K562 (cell line): ENCODE results near the gene PRXL2A. TPM values are rescaled to one million over a fixed set of nuclear protein-coding genes. Genes with fewer than 3 reads are reported as not detected.

Experiments used
- C11orf30 ChIP-seq: fragments of 450-650 bp; IDR thresholded peaks from 2 replicates; pipeline ENCODE4 v1.6.1; 2016; ENCODE audit warnings: low read depth, mild to moderate bottlenecking
- CBX1 ChIP-seq: sonication (generic); IDR thresholded peaks from 2 replicates; pipeline ENCODE4 v1.6.1; 2016; ENCODE audit warnings: antibody characterized with exemption, low read depth, mild to moderate bottlenecking
- CC2D1A ChIP-seq: fragments of 450-650 bp; IDR thresholded peaks from 2 replicates; pipeline ENCODE4 v1.6.1; 2017; ENCODE audit warnings: mild to moderate bottlenecking
- CEBPB ChIP-seq: fragments of 450-650 bp; IDR thresholded peaks from 2 replicates; pipeline ENCODE4 v1.6.1; 2016; ENCODE audit warnings: missing genetic modification characterization, missing compliant biosample characterization
- FOXK1 ChIP-seq: sonication (generic); formaldehyde crosslinking; IDR thresholded peaks from 2 replicates; pipeline ENCODE4 v1.8.0; 2022; ENCODE audit warnings: missing genetic modification reagents, mild to moderate bottlenecking, borderline replicate concordance
- HDAC1 ChIP-seq, 2 experiments: fragments of 450-650 bp; IDR thresholded peaks; 2 replicates each; pipeline ENCODE4 v1.6.1; 2016 to 2017; ENCODE audit warnings: inconsistent platforms in 1 of 2, mild to moderate bottlenecking in 1 of 2, moderate library complexity in 1 of 2
- MCM3 ChIP-seq: fragments of 450-650 bp; IDR thresholded peaks from 2 replicates; pipeline ENCODE4 v1.6.1; 2016
- MEF2D ChIP-seq: conservative IDR thresholded peaks from 2 replicates; pipeline ENCODE4 v1.6.1; 2016; ENCODE audit warnings: low read depth, missing genetic modification characterization, missing compliant biosample characterization
- PBX2 ChIP-seq, 2 experiments: IDR thresholded peaks in 1 of 2; conservative IDR thresholded peaks in 1 of 2; 2 replicates each; pipeline ENCODE4 v1.6.1; 2016; ENCODE audit warnings: low read depth in 2 of 2, mild to moderate bottlenecking in 1 of 2, missing compliant biosample characterization in 1 of 2, missing genetic modification characterization in 1 of 2, moderate library complexity in 1 of 2
- REST ChIP-seq, 2 experiments: fragments of 450-650 bp; formaldehyde crosslinking in 1 of 2; IDR thresholded peaks; 2 replicates each; pipeline versions ENCODE4 v1.4.0 to v1.6.1; 2014 to 2020; ENCODE audit warnings: mild to moderate bottlenecking in 2 of 2, borderline replicate concordance in 1 of 2, low read depth in 1 of 2
- STAT5A ChIP-seq: IDR thresholded peaks from 2 replicates; pipeline ENCODE4 v1.6.1; 2012; ENCODE audit warnings: low read length, inconsistent platforms, borderline replicate concordance
- ZNF143 ChIP-seq: sonication (generic); formaldehyde crosslinking; IDR thresholded peaks from 2 replicates; pipeline ENCODE4 v1.9.0; 2022; ENCODE audit warnings: mild to moderate bottlenecking, missing genetic modification reagents
- polyA plus RNA-seq, 8 experiments: library from polyadenylated mRNA; depleted of rRNA in 4 of 8; stranded (reverse) in 5 of 8; unstranded in 3 of 8; fragments of >200 nt; fragmentation: Nextera tagmentation in 2 of 8; fragmentation: Illumina TruSeq in 1 of 8; extraction: Ambion mirVana in 2 of 8; extraction: Trizol in 1 of 8; gene quantifications; 2 replicates each; pipeline versions ENCODE4 v1.2.1 to v1.2.3, GENCODE V29; 2011 to 2014; ENCODE audit warnings: inconsistent platforms in 1 of 8, missing spikeins in 1 of 8
- total RNA-seq, 7 experiments: library from RNA; depleted of rRNA in 6 of 7; stranded (reverse); fragments of >200 nt in 6 of 7; fragmentation: Illumina TruSeq in 2 of 7; extraction: Trizol in 2 of 7; gene quantifications; 2 replicates each; pipeline versions ENCODE4 v1.2.1 to v1.2.3, GENCODE V29; 2011 to 2021; ENCODE audit warnings: low replicate concordance in 1 of 7
- TF ChIP-seq, protein P1 (sequence below): fragments of 200-800 bp; sonication (Bioruptor generic); IDR thresholded peaks from 2 replicates; pipeline ENCODE4 v1.6.1; 2017; ENCODE audit warnings: missing genetic modification characterization, missing compliant biosample characterization
- TF ChIP-seq, protein P2 (sequence below): fragments of 200-800 bp; sonication (Bioruptor generic); IDR thresholded peaks from 2 replicates; pipeline ENCODE4 v1.6.1; 2017; ENCODE audit warnings: missing genetic modification characterization, missing compliant biosample characterization

Gene PRXL2A
- total and polyA plus RNA-seq, 9 of the 15 experiments (the other 6 are each of a cell fraction or from before 2014, with no cell fraction given), result 0.14 to 1.2 (median 0.75) TPM

DNA sequence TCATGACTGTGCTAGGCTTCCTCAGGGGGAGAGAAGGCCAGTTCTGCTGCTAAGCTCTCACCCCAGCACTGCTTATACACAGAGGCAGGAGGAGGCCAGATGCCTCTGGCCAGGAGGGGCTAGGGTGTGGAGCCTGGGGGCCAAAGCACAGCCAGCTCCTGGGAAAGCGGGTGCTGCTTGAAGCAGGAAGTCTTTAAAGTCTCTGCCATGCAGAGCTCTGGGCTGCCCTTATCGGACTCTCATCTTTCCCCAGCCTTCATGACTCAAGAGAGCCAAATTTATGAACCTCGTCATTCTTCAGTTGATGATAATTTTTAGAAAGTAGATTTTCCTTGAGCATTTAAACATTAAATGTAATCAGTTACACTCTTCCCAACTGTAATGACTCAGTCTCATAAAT lies 34.5 kb downstream of the PRXL2A start (continued):
- TF ChIP-seq, protein P1, sequence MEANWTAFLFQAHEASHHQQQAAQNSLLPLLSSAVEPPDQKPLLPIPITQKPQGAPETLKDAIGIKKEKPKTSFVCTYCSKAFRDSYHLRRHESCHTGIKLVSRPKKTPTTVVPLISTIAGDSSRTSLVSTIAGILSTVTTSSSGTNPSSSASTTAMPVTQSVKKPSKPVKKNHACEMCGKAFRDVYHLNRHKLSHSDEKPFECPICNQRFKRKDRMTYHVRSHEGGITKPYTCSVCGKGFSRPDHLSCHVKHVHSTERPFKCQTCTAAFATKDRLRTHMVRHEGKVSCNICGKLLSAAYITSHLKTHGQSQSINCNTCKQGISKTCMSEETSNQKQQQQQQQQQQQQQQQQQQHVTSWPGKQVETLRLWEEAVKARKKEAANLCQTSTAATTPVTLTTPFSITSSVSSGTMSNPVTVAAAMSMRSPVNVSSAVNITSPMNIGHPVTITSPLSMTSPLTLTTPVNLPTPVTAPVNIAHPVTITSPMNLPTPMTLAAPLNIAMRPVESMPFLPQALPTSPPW (CRISPR knock-in tag), result 0 out of 2 replicates have a peak, but pooled peaks have one; percentile 4
- TF ChIP-seq, protein P2, sequence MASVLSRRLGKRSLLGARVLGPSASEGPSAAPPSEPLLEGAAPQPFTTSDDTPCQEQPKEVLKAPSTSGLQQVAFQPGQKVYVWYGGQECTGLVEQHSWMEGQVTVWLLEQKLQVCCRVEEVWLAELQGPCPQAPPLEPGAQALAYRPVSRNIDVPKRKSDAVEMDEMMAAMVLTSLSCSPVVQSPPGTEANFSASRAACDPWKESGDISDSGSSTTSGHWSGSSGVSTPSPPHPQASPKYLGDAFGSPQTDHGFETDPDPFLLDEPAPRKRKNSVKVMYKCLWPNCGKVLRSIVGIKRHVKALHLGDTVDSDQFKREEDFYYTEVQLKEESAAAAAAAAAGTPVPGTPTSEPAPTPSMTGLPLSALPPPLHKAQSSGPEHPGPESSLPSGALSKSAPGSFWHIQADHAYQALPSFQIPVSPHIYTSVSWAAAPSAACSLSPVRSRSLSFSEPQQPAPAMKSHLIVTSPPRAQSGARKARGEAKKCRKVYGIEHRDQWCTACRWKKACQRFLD (CRISPR knock-in tag), result 0 out of 2 replicates have a peak, but pooled peaks have one; percentile 17
- TF ChIP-seq C11orf30 (no peak), CEBPB (tag) (no peak), CC2D1A (no peak), MCM3 (no peak), CBX1 (no peak), HDAC1 (IDR thresholded peaks at IDR 0.05) (no peak), MEF2D (no peak), FOXK1 (CRISPR knock-in tag) (no peak), PBX2 (CRISPR knock-in tag; IDR thresholded peaks at IDR 0.05; ENCODE audit: low read depth) (no peak), PBX2 (tag; conservative IDR thresholded peaks at IDR 0.05; ENCODE audit: low read depth) (peak; percentile 59), STAT5A (no peak), ZNF143 (CRISPR knock-in tag) (no peak), REST (IDR thresholded peaks at IDR 0.05; ENCODE audit: borderline replicate concordance) (no peak), REST (CRISPR knock-in tag; IDR thresholded peaks at IDR 0.05; ENCODE audit: low read depth) (0 out of 2 replicates have a peak, but pooled peaks have one; percentile 46)
